ENCODE results near the gene MYL6. TPM values are rescaled to one million over a fixed set of nuclear protein-coding genes. Genes with fewer than 3 reads are reported as not detected.
A peak's percentile ranks its signal among the peaks of the same experiment; 100 is the strongest.

MYL6 gene
- total and polyA plus RNA-seq, 9 of the 15 experiments (the other 6 are each of a cell fraction or from before 2014, with no cell fraction given), result 557 to 1,664 (median 958) TPM

- TF ChIP-seq, protein P1, sequence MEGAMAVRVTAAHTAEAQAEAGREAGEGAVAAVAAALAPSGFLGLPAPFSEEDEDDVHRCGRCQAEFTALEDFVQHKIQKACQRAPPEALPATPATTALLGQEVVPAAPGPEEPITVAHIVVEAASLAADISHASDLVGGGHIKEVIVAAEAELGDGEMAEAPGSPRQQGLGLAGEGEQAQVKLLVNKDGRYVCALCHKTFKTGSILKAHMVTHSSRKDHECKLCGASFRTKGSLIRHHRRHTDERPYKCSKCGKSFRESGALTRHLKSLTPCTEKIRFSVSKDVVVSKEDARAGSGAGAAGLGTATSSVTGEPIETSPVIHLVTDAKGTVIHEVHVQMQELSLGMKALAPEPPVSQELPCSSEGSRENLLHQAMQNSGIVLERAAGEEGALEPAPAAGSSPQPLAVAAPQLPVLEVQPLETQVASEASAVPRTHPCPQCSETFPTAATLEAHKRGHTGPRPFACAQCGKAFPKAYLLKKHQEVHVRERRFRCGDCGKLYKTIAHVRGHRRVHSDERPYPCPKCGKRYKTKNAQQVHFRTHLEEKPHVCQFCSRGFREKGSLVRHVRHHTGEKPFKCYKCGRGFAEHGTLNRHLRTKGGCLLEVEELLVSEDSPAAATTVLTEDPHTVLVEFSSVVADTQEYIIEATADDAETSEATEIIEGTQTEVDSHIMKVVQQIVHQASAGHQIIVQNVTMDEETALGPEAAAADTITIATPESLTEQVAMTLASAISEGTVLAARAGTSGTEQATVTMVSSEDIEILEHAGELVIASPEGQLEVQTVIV (CRISPR knock-in tag; IDR thresholded peaks at IDR 0.05; ENCODE audit: borderline replicate concordance), result no peak
- TF ChIP-seq, protein P2, sequence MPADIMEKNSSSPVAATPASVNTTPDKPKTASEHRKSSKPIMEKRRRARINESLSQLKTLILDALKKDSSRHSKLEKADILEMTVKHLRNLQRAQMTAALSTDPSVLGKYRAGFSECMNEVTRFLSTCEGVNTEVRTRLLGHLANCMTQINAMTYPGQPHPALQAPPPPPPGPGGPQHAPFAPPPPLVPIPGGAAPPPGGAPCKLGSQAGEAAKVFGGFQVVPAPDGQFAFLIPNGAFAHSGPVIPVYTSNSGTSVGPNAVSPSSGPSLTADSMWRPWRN (IDR thresholded peaks at IDR 0.05; ENCODE audit: low read depth), result no peak
- TF ChIP-seq CCAR2 (IDR thresholded peaks at IDR 0.05; ENCODE audit: low read depth, low read length) (no peak), MCM3 (IDR thresholded peaks at IDR 0.05) (no peak), HMG20B (CRISPR knock-in tag; IDR thresholded peaks at IDR 0.05) (no peak; the same call in 1 of the 2 replicates), KDM1A (IDR thresholded peaks at IDR 0.05) (no peak), CHAMP1 (IDR thresholded peaks at IDR 0.05) (no peak), NFXL1 (CRISPR knock-in tag; IDR thresholded peaks at IDR 0.05) (peak; percentile 66; the same call in 1 of the 2 replicates), ZNF124 (CRISPR knock-in tag; IDR thresholded peaks at IDR 0.05) (no peak), ZKSCAN3 (CRISPR knock-in tag; IDR thresholded peaks at IDR 0.05) (no peak), CCNT2 (IDR thresholded peaks at IDR 0.05; ENCODE audit: borderline replicate concordance, extremely low read depth, insufficient read length, low read depth, low read length) (peak; percentile 49), ETS2 (tag; IDR thresholded peaks at IDR 0.05; ENCODE audit: borderline replicate concordance, poor library complexity, severe bottlenecking) (no peak), ZNF589 (CRISPR knock-in tag; IDR thresholded peaks at IDR 0.05; ENCODE audit: low read depth) (peak; percentile 88), ZBTB17 (CRISPR knock-in tag; IDR thresholded peaks at IDR 0.05) (peak; percentile 83; the same call in 1 of the 2 replicates), NFIC (IDR thresholded peaks at IDR 0.05) (peak; percentile 62), TEAD4 (IDR thresholded peaks at IDR 0.05; ENCODE audit: low read length) (no peak), TEAD4 (CRISPR knock-in tag; IDR thresholded peaks at IDR 0.05; ENCODE audit: borderline replicate concordance) (no peak), CHD1 (IDR thresholded peaks at IDR 0.05; ENCODE audit: low read length) (peak; percentile 98), NR2C2 (CRISPR knock-in tag; IDR thresholded peaks at IDR 0.05) (0 out of 2 replicates have a peak, but pooled peaks have one; percentile 59), NR2C2 (tag; IDR thresholded peaks at IDR 0.05) (peak; percentile 97), SP2 (IDR thresholded peaks at IDR 0.05; ENCODE audit: extremely low read depth, low read depth, low read length, poor library complexity, severe bottlenecking) (no peak)
- TF ChIP-seq, protein P3, sequence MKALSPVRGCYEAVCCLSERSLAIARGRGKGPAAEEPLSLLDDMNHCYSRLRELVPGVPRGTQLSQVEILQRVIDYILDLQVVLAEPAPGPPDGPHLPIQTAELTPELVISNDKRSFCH (CRISPR knock-in tag; IDR thresholded peaks at IDR 0.05), result peak; percentile 31; the same call in 1 of the 2 replicates
- TF ChIP-seq, protein P3 (tag; IDR thresholded peaks at IDR 0.05), result no peak
These were observed at the start of gene MYL6 (continued) for GRCh38 chr12:56158029-56158925.

Measured in K562 (cell line).